Right cardiac atrium (tissue), 5 donors: Measurements from ENCODE around the gene TPPP2. TPM values are rescaled to one million over a fixed set of nuclear protein-coding genes. Genes with fewer than 3 reads are reported as not detected.

Experiments
- ATAC-seq, 2 donors: fragments of 200-7000 bp; cut with Tn5 transposase; one replicate each; pipeline versions ENCODE4 v1.8.0 to v1.9.1; 2020; ENCODE audit warnings: moderate library complexity in 2 of 2, mild to moderate bottlenecking in 1 of 2
- DNase-seq, 3 donors: peaks; one replicate each; pipeline ENCODE4 v3.0.0-alpha.2; 2020
- H3K27ac ChIP-seq: one replicate; pipeline ENCODE4 v1.5.1; 2013; ENCODE audit warnings: mild to moderate bottlenecking, low read length, control low read depth, moderate library complexity
- H3K27me3 ChIP-seq: one replicate; pipeline ENCODE4 v1.6.1; 2013; ENCODE audit not compliant: control insufficient read depth, insufficient read depth
- H3K4me1 ChIP-seq: one replicate; pipeline ENCODE4 v1.6.1; 2013; ENCODE audit warnings: low read length; ENCODE audit not compliant: control insufficient read depth, insufficient read depth
- H3K4me3 ChIP-seq: one replicate; pipeline ENCODE4 v1.5.1; 2013; ENCODE audit warnings: low read length, control low read depth
- H3K9me3 ChIP-seq: one replicate; pipeline ENCODE4 v1.6.1; 2013; ENCODE audit warnings: low read length; ENCODE audit not compliant: control insufficient read depth
- WGBS: extraction: QIAGEN DNeasy Blood & Tissue Kit; methylation state at CpG from one replicate; pipeline ENCODE4 v1.1.7; 2013; 5-methylcytosine and 5-hydroxymethylcytosine counted together
- intact Hi-C, 4 donors: fragments of 100-400 bp; cut with DNase I; formaldehyde crosslinking; loops; one replicate each; pipeline versions ENCODE4 v1.11.0 to v1.14.0; 2022 to 2023
- polyA plus RNA-seq: library from polyadenylated mRNA; stranded (reverse); fragments of 200-250 nt; gene quantifications from one replicate; pipeline ENCODE4 v1.2.3, GENCODE V29; 2013
- total RNA-seq, 4 donors: library from RNA; stranded (reverse); fragmentation: NEBNext Ultra II Directional; extraction: Animal tissue kit (Norgen Biotek cat#: 25700); gene quantifications; one replicate each; pipeline ENCODE4 v1.2.1, GENCODE V29; 2021
- donor health status: healthy with polysubstance abuse.
- donor health status: DM: no; HTN: yes; CAD: no.
- donor health status: DM: no; HTN: no; CAD: no.
- donor health status: DM: no; HTN: yes; CAD: no; lungs with severe emphysema.
- donor health status: DM: yes; HTN: yes; CAD: no.

TPPP2 gene
- total and polyA plus RNA-seq, 5 donors, result 0.43 to 1.7 (median 1.0) TPM

DNA sequence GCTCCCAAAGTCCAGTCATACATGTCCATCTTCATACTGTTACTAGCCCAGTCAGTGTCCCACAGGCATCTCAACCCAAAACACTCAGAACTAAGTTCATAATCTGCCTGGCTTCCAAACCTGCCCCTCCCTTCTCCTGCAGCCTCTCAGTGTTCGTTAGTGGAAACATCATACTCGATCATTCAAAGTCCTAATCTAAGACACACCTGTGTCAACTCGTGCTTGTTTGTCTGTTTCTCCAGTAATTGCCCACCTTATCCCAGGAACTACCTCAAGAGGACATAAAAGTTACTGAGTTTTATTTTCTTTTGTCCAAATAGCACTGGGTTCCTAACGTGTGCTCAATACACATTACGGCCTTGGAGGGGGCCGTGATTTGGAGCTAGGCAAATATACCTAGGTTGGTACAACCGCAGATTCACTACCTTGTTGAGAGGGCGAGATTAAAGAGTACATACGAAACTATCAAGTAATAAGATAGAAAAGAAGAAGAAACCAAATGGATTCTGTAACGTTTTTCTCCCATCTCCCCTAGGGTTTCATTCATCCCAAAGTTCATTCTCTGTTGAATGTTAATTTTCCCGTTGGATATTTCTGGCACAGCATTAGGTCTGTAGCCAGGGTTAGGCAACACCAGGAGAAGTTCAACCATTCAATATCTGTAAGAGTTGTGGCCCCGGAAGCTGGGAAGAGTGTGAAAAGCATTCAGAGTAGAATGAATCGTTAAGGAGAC is 30.8 kb downstream of the TPPP2 start:
- intact Hi-C loops, result no loop called here
- Histone ChIP-seq H3K27me3 (no peaks in the 10 kb centered on the region), H3K4me3 (no peak overlapping the region), H3K9me3 (no peaks in the 10 kb centered on the region), H3K4me1 (peaks cover 2% of the 10 kb centered on the region), H3K27ac (no peak overlapping the region)
- no peak for DNase-seq
- 75% methylated on average over 13 of the region's 13 CpGs for WGBS
- no peak for ATAC-seq

DNA sequence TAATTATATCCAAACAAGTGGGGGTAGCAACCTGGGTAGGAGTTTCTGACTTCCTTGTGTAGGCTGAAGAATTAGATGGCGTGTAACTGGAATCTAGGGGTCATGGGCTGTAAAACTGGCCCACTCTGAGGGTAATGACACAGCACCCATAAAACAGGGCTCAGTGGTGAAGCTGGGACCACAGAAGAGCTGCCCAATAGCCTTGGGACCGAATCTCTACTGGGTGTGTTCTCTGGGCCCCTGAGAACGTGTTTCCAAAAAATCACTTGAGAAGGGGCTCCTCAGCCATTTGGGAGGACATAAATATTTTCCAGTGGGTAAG is 31.3 kb downstream of the TPPP2 start:
- no peak for DNase-seq
- no peak for ATAC-seq
- Histone ChIP-seq H3K27me3 (no peaks in the 10 kb centered on the region), H3K4me3 (no peak overlapping the region), H3K27ac (no peak overlapping the region), H3K9me3 (no peaks in the 10 kb centered on the region), H3K4me1 (peaks cover 2% of the 10 kb centered on the region)
- 91% methylated on average over 3 of the region's 3 CpGs for WGBS
- intact Hi-C loops, result no loop called here

DNA sequence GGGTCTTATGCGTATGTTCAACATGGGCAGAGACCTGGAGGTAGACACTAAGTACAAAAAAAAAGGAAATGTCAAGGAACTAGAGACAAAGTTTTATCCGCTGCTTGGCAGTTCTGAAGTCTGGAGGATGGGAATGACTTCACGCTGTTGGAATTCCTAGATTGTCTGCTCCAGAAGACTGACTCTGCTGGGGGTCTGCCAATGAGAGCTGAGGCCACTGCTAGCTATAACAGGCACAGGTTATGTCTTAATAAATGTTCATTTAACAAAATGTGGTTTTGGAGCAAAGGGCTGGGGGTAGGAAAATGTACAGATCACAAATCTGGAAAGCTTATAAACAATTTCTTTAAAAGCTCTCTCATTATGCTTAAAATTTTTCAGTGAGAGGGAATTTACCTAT is 33.5 kb downstream of the TPPP2 start:
- intact Hi-C loops, result no loop called here
- 32% methylated on average over 3 of the region's 3 CpGs for WGBS
- Histone ChIP-seq H3K27ac (no peak overlapping the region), H3K4me3 (no peak overlapping the region), H3K4me1 (peaks cover 3% of the 10 kb centered on the region), H3K27me3 (no peaks in the 10 kb centered on the region), H3K9me3 (no peaks in the 10 kb centered on the region)
- DNase-seq (peak in 1 of 3 donors; percentile 33), ATAC-seq (peak in 1 of 2 donors; percentile 39)

- Histone ChIP-seq H3K4me3 (no peak overlapping the region), H3K4me1 (peaks cover 6% of the 10 kb centered on the region), H3K27ac (no peak overlapping the region), H3K27me3 (no peaks in the 10 kb centered on the region), H3K9me3 (no peaks in the 10 kb centered on the region)
- intact Hi-C loops, result loop anchor here in 1 of 4 donors (5.0 kb wide), 1 partner anchor 40 kb away; no protein-coding TSS in a partner anchor
- DNase-seq (no peak), ATAC-seq (no peak)
- 81% methylated on average over 7 of the region's 7 CpGs for WGBS
These were observed 37.0 kb downstream of the TPPP2 start for GRCh38 chr14:21066882-21067502.

DNA sequence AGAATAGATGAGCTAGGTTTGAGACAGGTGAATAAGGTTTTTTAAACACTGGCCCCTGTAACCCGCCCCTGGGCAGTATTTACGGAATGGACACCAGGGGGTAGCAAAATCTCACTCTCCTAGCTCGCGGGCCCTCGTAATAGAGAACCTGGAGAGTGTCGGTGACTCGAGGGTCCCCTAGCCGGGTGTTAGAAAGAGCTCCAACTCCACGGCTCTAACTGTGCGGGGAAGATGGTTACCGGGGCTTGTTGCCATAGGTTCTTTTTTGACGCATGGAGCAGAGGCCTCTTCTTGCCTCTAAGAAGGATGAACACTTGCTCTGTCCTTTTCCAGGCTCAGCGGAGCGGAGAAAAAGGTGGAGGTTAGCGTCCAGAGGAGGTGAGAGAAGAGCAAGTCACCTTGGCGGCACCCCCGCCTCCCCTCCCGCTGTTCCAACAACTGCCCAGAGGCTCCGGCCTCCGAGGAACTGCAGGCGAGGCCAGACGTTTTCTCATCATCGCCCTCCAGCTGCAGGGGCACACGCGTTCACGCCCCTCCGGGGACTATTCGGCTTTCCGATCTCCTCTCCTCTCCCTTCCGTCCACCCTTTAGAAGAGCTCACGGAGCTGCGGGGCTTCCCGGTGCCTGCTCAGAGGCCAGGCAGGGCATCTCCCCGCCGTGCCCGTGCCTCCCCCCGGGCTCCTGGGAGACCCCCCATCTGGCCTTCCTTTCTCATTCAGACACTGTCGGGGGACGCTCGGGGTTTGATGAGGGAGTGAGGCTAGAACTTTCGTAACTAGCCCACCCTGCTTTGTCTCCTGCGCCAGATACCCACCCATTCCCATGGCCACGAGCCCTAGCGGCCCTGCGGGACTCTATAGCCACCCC is 38.7 kb downstream of the TPPP2 start:
- DNase-seq, result peak; percentile 52 to 79 (median 76)
- peak; percentile 43 to 44 for ATAC-seq
- Histone ChIP-seq H3K27ac (peak overlapping the region; percentile 20), H3K27me3 (no peaks in the 10 kb centered on the region), H3K9me3 (no peaks in the 10 kb centered on the region), H3K4me3 (peak overlapping the region; percentile 70), H3K4me1 (peaks cover 3% of the 10 kb centered on the region)
- intact Hi-C loops, result loop anchor here in 2 of 4 donors (2.0 to 5.0 kb wide), 2 partner anchors 36 to 39 kb away; no protein-coding TSS in a partner anchor
- WGBS, result 1% methylated on average over 45 of the region's 45 CpGs

DNA sequence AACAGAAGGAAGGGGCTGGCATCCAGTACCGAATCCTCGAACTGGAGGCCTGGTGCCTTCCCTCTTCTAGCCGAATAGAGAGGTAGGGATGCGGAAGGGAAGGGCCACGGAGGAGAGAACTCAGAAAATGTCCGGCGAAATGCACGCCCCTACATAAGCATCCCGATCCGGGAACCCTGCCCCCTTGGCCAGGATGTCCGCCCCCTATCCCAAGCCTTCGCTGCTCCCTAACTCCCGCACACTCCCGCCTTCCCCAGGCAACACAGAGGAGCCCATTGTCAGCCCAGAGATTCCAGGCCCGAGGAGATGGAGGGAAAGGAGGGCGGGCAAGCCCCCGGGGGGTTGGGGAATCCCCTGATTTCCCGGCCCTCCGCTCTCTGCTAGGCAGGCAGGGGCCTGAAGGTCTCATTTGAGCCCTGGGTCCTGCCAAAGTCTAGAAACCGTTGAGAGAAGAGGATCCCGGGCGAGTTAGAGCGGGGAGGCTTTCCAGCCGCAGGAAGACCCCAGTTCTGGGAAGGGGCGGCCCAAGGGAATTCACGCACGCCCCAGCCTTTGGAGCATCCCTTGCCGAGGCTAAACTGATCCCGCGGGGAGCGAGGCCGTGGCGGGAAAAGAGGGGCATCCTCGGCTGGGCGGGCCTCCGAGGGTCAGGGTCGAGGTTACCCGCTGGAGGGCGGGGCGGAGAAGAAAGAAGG is 39.5 kb downstream of the TPPP2 start:
- intact Hi-C loops, result loop anchor here in 3 of 4 donors (2.0 to 5.0 kb wide), 2 partner anchors 35 to 38 kb away; no protein-coding TSS in a partner anchor
- Histone ChIP-seq H3K27me3 (no peaks in the 10 kb centered on the region), H3K27ac (peak overlapping the region; percentile 69), H3K9me3 (no peaks in the 10 kb centered on the region), H3K4me3 (peak overlapping the region; percentile 70), H3K4me1 (peaks cover 3% of the 10 kb centered on the region)
- ATAC-seq (peak; percentile 29 to 48), DNase-seq (peak; percentile 76 to 86 (median 82))
- under 1% methylated on average over 40 of the region's 40 CpGs for WGBS

- under 1% methylated on average over 63 of the region's 63 CpGs for WGBS
- peak within 1 kb of the TSS; percentile 78 for H3K27ac ChIP-seq
- H3K9me3 ChIP-seq, result no peaks in the 10 kb centered on the region
- ATAC-seq (peak; percentile 63 to 74), DNase-seq (peak; percentile 75 to 92 (median 91))
- H3K4me3 ChIP-seq, result peak within 1 kb of the TSS; percentile 70
- intact Hi-C loops, result loop anchor here in 1 of 4 donors (2.0 kb wide), 1 partner anchor 35 kb away; no protein-coding TSS in a partner anchor
- no peaks in the 10 kb centered on the region for H3K27me3 ChIP-seq
- peaks cover 3% of the 10 kb centered on the region for H3K4me1 ChIP-seq
These were observed 40.1 kb downstream of the TPPP2 start, which contains the start of gene ARHGEF40 for GRCh38 chr14:21070083-21070609. ARHGEF40 (plus strand) TSS chr14:21070304; CDS start chr14:21070397, 93 bp downstream.

DNA sequence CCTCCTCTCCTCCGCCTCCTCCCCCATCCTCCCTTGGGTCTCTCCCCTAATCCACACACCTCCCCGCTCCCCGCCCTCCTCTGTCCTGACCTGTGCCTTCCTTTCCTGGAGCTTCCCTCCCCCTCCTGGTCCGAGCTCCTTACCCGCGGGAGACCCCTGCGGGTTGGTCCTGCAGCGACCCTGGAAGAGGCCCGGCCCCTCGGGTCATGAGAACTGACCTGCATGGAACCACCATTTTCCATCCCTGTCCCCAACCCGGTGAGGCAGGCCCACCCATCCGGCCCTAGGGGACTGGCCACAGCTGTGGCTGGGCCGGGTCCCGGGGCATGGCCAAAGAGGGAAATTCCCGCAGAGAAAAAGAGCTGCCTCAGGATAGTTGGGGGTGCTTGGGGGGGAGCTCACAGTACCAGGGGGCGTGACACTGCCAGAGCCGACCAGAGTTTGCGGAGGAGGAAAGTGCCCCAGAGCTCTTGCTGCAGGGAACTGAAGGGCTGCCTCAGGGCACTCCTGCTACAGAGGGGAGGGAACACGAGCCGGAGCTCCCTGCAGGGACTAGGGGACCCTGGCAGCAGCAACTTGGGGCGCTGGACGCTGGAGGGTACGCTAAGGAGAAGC is 40.7 kb downstream of the TPPP2 start:
- intact Hi-C loops, result loop anchor here in 1 of 4 donors (2.0 kb wide), 1 partner anchor 34 kb away; no protein-coding TSS in a partner anchor
- peak; percentile 64 to 83 (median 80) for DNase-seq
- WGBS, result 1% methylated on average over 23 of the region's 23 CpGs
- peak overlapping the region; percentile 70 for H3K4me3 ChIP-seq
- no peaks in the 10 kb centered on the region for H3K9me3 ChIP-seq
- H3K27ac ChIP-seq, result peak overlapping the region; percentile 78
- H3K4me1 ChIP-seq, result peaks cover 3% of the 10 kb centered on the region
- no peaks in the 10 kb centered on the region for H3K27me3 ChIP-seq
- peak; percentile 13 to 37 for ATAC-seq

DNA sequence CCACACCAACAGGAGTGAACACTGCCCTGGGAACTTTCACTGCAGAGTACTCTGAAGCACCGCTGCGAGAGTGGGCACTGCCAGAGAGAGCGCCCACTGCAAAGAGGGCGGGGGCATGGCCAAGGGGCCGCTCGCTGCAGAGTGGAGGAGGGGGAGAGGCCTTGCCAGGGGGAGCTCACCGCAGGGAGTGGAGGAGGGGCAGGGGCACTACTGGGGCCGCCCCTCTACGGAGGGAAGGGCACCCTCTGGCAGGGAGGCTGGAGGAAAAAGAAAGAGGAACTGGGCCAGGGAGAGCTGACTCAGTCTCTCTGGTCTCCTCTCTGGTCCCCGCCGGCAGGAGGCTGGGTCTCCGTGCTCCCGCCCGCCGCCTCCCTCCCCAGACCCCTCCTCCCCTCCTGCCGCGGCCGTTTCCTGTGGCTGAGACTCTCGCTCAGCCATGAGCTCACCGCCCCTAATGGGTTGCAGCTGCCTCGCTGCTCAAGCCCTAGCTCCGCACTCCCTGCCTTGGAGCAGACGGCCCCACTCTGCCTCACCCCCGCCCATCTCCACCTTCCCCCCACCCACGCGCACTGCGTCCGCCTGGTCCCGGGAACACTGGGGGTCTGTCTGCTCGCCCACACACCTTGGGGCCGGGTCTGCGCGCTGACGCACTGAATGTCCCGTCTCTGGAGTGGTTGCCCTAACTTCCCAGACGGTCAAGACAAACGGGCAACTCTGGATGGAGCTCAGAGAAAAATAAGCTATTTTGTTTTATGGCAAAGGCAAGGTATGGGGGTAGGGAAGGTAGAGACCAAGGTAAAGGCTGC is 41.4 kb downstream of the TPPP2 start:
- Histone ChIP-seq H3K9me3 (no peaks in the 10 kb centered on the region), H3K4me1 (peaks cover 3% of the 10 kb centered on the region), H3K4me3 (peak overlapping the region; percentile 70), H3K27me3 (no peaks in the 10 kb centered on the region), H3K27ac (peak overlapping the region; percentile 78)
- ATAC-seq (peak; percentile 78 to 79), DNase-seq (peak; percentile 93 to 96 (median 93))
- intact Hi-C loops, result loop anchor here in 1 of 4 donors (2.0 kb wide), 1 partner anchor 33 kb away; no protein-coding TSS in a partner anchor
- under 1% methylated on average over 37 of the region's 37 CpGs for WGBS
